Endothelial cell of umbilical vein (primary cell): ENCODE measurements around the gene H19. TPM values are rescaled to one million over a fixed set of nuclear protein-coding genes. Genes with fewer than 3 reads are reported as not detected.

Source experiments
- BruUV-seq: library from RNA; stranded (reverse); fragments of 400-500 nt; replicated peaks from 2 replicates; lab custom pipeline; 2021; lab: Mats Ljungman, UMichigan
- CTCF ChIA-PET: fragments of 300-600, 350-600 bp; sonication (Branson Sonifier 250); formaldehyde crosslinking; loops from one replicate; lab custom pipeline; 2021; ENCODE audit warnings: antibody characterized with exemption, inconsistent platforms; lab: Charles Lee
- POLR2A ChIA-PET: fragments of 300-600, 350-600 bp; sonication (Branson Sonifier 250); formaldehyde crosslinking; loops from one replicate; lab custom pipeline; 2021; ENCODE audit warnings: antibody characterized with exemption, inconsistent platforms; lab: Charles Lee
- DNase-seq: peaks from one replicate; pipeline ENCODE4 v3.0.0-alpha.2; 2011; ENCODE audit warnings: low read depth, low spot score
- FAIRE-seq: peaks from 2 replicates; lab custom pipeline; 2011; peaks lifted over from hg19 to GRCh38; lab: Jason Lieb, UNC
- H2AFZ ChIP-seq: 2 replicates; pipeline ENCODE4 v1.6.0; 2012; ENCODE audit warnings: low read depth, low read length, control low read depth, inconsistent platforms
- H3K27ac ChIP-seq: 2 replicates; pipeline ENCODE4 v1.5.1; 2011; ENCODE audit warnings: low read depth, mild to moderate bottlenecking, control low read depth, low read length, moderate library complexity; ENCODE audit not compliant: insufficient read depth
- H3K27me3 ChIP-seq, 2 experiments: 2 replicates each; pipeline versions ENCODE4 v1.6.0 to v1.6.1; 2011; ENCODE audit warnings: low read length in 2 of 2, mixed read lengths in 1 of 2; ENCODE audit not compliant: control insufficient read depth in 2 of 2, insufficient read depth in 2 of 2
- H3K36me3 ChIP-seq, 2 experiments: 2 replicates in 1 of 2; 3 replicates in 1 of 2; pipeline ENCODE4 v1.5.1; 2011; ENCODE audit warnings: low read length in 2 of 2, mild to moderate bottlenecking in 1 of 2, moderate library complexity in 1 of 2; ENCODE audit not compliant: control insufficient read depth in 2 of 2, insufficient read depth in 2 of 2; ENCODE audit errors: extremely low read depth in 1 of 2
- H3K4me1 ChIP-seq: 3 replicates; pipeline ENCODE4 v1.5.1; 2011; ENCODE audit warnings: mild to moderate bottlenecking, low read length; ENCODE audit not compliant: control insufficient read depth, insufficient read depth; ENCODE audit errors: extremely low read depth
- H3K4me2 ChIP-seq: 2 replicates; pipeline ENCODE4 v1.6.1; 2011; ENCODE audit warnings: low read length, control low read depth, mixed read lengths; ENCODE audit not compliant: insufficient read depth
- H3K4me3 ChIP-seq, 3 experiments: fragments of 200-600 bp in 1 of 3; sonication (generic), shearing (Covaris generic) in 1 of 3; replicated peaks in 1 of 3; 2 replicates each; pipeline ENCODE4 v1.5.1; 2011 to 2016; ENCODE audit warnings: control low read depth in 3 of 3, low read length in 3 of 3, mild to moderate bottlenecking in 2 of 3, inconsistent platforms in 1 of 3, low read depth in 1 of 3, moderate library complexity in 1 of 3; ENCODE audit not compliant: insufficient read depth in 1 of 3
- H3K79me2 ChIP-seq: 2 replicates; pipeline ENCODE4 v1.6.0; 2012; ENCODE audit warnings: low read length, inconsistent platforms; ENCODE audit not compliant: control insufficient read depth, insufficient read depth
- H3K9ac ChIP-seq: replicated peaks from 2 replicates; pipeline ENCODE3; 2011; ENCODE audit warnings: low read length, control low read depth; ENCODE audit not compliant: insufficient read depth; ENCODE audit errors: extremely low read depth
- H3K9me1 ChIP-seq: replicated peaks from 3 replicates; pipeline ENCODE4 v1.6.0; 2011; ENCODE audit warnings: mild to moderate bottlenecking, low read length; ENCODE audit not compliant: control insufficient read depth, insufficient read depth; ENCODE audit errors: extremely low read depth
- H3K9me3 ChIP-seq: replicated peaks from 2 replicates; pipeline ENCODE4 v1.5.1; 2012; ENCODE audit warnings: low read length, inconsistent platforms; ENCODE audit not compliant: control insufficient read depth, insufficient read depth
- H4K20me1 ChIP-seq: replicated peaks from 2 replicates; pipeline ENCODE3; 2011; ENCODE audit warnings: mild to moderate bottlenecking, low read length; ENCODE audit not compliant: control insufficient read depth, insufficient read depth; ENCODE audit errors: extremely low read depth
- CTCF ChIP-seq, 2 donors: IDR thresholded peaks; 1 replicate in 1 of 2; 2 replicates in 1 of 2; pipeline ENCODE4 v1.5.1; 2011; ENCODE audit warnings: low read length in 2 of 2, mild to moderate bottlenecking in 2 of 2, moderate library complexity in 2 of 2, control low read depth in 1 of 2, inconsistent platforms in 1 of 2, low read depth in 1 of 2; ENCODE audit not compliant: insufficient read depth in 1 of 2; ENCODE audit errors: extremely low read depth in 1 of 2
- EZH2 ChIP-seq: IDR thresholded peaks from 2 replicates; pipeline ENCODE4 v1.6.1; 2012; ENCODE audit warnings: borderline replicate concordance, low read depth, mild to moderate bottlenecking, moderate library complexity, low read length, inconsistent platforms; ENCODE audit not compliant: severe bottlenecking
- FOS ChIP-seq: IDR thresholded peaks from 2 replicates; pipeline ENCODE4 v1.6.1; 2011; ENCODE audit warnings: mild to moderate bottlenecking, low read length, moderate library complexity, borderline replicate concordance; ENCODE audit not compliant: insufficient read depth
- GATA2 ChIP-seq: IDR thresholded peaks from 2 replicates; pipeline ENCODE4 v1.7.0; 2011; ENCODE audit warnings: low read depth, mild to moderate bottlenecking, moderate library complexity, mixed read lengths, low read length; ENCODE audit not compliant: insufficient read length, insufficient read depth
- JUN ChIP-seq: IDR thresholded peaks from 2 replicates; pipeline ENCODE4 v1.6.1; 2011; ENCODE audit warnings: borderline replicate concordance, low read depth; ENCODE audit not compliant: insufficient read length, insufficient read depth
- MYC ChIP-seq: IDR thresholded peaks from one replicate; pipeline ENCODE4 v1.6.1; 2011; ENCODE audit warnings: mild to moderate bottlenecking, low read depth, low read length
- POLR2A ChIP-seq: IDR thresholded peaks from 2 replicates; pipeline ENCODE4 v1.6.1; 2012; ENCODE audit warnings: low read depth, mild to moderate bottlenecking, control low read depth, low read length
- POLR2AphosphoS5 ChIP-seq: IDR thresholded peaks from 2 replicates; pipeline ENCODE4 v1.6.1; 2012; ENCODE audit warnings: low read depth, mild to moderate bottlenecking, control low read depth, low read length, moderate library complexity; ENCODE audit not compliant: insufficient read depth
- dilution Hi-C: fragments of 300-500 bp; cut with MboI; formaldehyde crosslinking; loops from one replicate; pipeline ENCODE4 v1.15.0; 2019; ENCODE audit warnings: low sequenced_read_pairs; ENCODE audit not compliant: extremely low pct_ligation_motif_present
- intact Hi-C: fragments of 100-400 bp; cut with micrococcal nuclease; formaldehyde crosslinking; loops from one replicate; pipeline ENCODE4 v1.10.0; 2022
- polyA plus RNA-seq, 4 experiments: library from polyadenylated mRNA; depleted of rRNA in 3 of 4; stranded (reverse) in 3 of 4; unstranded in 1 of 4; fragments of >200 nt; gene quantifications; 2 replicates each; pipeline versions ENCODE4 v1.2.1 to v1.2.3, GENCODE V29; 2011 to 2012; ENCODE audit warnings: missing spikeins in 1 of 4
- total RNA-seq: library from RNA; stranded (reverse); gene quantifications from 2 replicates; pipeline ENCODE4 v1.2.3, GENCODE V29; 2021
- TF ChIP-seq, protein P1 (sequence below): IDR thresholded peaks from 2 replicates; pipeline ENCODE4 v1.6.1; 2011; ENCODE audit not compliant: insufficient read depth, insufficient read length

H19 gene
- total and polyA plus RNA-seq, 2 donors (not counting 3 experiments of a cell fraction or from before 2014, with no cell fraction given): 0.21 to 3.2 TPM

DNA sequence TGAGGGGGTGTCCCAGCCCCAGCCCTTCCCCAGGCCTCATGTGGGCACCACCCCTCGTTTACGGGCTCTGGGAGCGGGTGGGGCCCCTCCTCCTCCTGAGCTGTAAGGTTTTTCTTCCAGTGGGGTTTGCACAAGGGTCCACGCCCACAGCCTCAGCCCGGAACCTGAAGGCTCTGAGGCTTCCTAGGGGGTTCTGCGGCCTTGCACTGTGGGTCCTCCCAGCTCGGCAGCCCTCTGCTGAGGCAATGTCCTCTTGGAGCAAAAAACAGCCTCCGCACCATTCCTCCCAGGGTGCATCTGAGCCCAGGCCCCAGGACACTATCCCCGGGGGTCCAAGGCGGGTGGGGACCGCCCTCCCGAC, 14.1 kb downstream of the H19 start:
- no peaks in the 10 kb centered on the region for H3K9me1 ChIP-seq
- ChIA-PET POLR2A (no interaction called here), CTCF (interaction anchor here (1.3 kb wide), 1 partner anchor 101 kb away, joined by 4 read pairs; no protein-coding TSS in a partner anchor)
- dilution Hi-C loops (no loop called here), intact Hi-C loops (no loop called here)
- no peak overlapping the region for H3K9ac ChIP-seq
- H3K27ac ChIP-seq: no peak overlapping the region
- TF ChIP-seq MYC (no peak), EZH2 (no peak), GATA2 (no peak)
- no peak overlapping the region for H3K4me2 ChIP-seq
- DNase-seq (no peak), FAIRE-seq (no peak)
- H3K36me3 ChIP-seq: no peaks in the 10 kb centered on the region
- BruUV-seq: no TSS peak
- H3K9me3 ChIP-seq: no peaks in the 10 kb centered on the region
- H3K79me2 ChIP-seq: no peaks in the 10 kb centered on the region
- no peaks in the 10 kb centered on the region for H3K27me3 ChIP-seq
- H2AFZ ChIP-seq: no peak overlapping the region
- H3K4me1 ChIP-seq: no peaks in the 10 kb centered on the region
- H4K20me1 ChIP-seq: no peaks in the 10 kb centered on the region
- H3K4me3 ChIP-seq: no peak overlapping the region

DNA sequence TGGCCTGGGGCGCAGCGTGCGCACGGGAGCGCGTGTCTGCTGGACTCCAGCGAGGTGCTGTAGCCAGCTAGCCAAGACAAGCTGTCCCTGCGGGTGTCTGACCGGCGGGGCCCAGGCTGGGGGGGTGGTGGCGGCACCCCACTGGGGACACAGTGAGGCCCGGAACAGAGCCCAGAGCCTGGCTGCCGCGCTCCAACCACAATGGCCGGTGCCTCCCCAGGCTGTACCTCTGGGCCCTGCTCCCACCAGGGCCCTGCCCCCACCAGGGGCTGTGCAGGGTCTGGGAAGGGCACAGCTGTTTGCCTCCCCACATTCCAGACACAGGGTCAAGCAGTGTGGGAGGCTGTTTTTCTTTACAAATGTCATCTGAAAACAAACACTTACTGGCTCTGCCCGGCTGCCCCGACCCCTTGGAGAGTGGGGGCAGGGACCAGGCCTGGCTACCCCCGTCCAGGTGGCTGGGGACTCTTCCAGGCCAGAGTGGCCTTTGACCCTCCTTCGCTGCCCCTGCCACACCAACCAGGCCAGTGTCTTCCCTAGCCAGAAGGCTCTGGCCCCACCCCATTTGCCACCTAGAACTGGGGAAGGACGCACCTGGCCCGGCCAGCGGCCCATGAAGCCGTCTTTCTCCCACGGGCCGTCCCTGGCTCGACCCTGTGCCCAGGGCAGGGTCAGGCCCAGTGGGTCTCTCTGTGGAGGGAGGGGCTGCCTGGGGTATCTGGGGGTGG, 14.6 kb downstream of the H19 start:
- dilution Hi-C loops: no loop called here
- ChIA-PET POLR2A (no interaction called here), CTCF (interaction anchor here (1.3 kb wide), 1 partner anchor 101 kb away, joined by 4 read pairs; no protein-coding TSS in a partner anchor)
- no peaks in the 10 kb centered on the region for H3K4me1 ChIP-seq
- H3K9me3 ChIP-seq: no peaks in the 10 kb centered on the region
- H4K20me1 ChIP-seq: no peaks in the 10 kb centered on the region
- H3K4me2 ChIP-seq: no peak overlapping the region
- DNase-seq (no peak), FAIRE-seq (no peak)
- H3K9ac ChIP-seq: no peak overlapping the region
- intact Hi-C loops: no loop called here
- H3K27ac ChIP-seq: no peak overlapping the region
- no peaks in the 10 kb centered on the region for H3K9me1 ChIP-seq
- no peak for TF ChIP-seq POLR2AphosphoS5
- no peak for TF ChIP-seq POLR2A
- TF ChIP-seq CTCF (IDR thresholded peaks at IDR 0.05; ENCODE audit: extremely low read depth in 1 of 2, insufficient read depth in 1 of 2, low read depth in 1 of 2, low read length in 2 of 2): no peak
- no peak for TF ChIP-seq EZH2
- TF ChIP-seq, protein P1, sequence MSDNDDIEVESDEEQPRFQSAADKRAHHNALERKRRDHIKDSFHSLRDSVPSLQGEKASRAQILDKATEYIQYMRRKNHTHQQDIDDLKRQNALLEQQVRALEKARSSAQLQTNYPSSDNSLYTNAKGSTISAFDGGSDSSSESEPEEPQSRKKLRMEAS: no peak
- no peak for TF ChIP-seq MYC
- no peak for TF ChIP-seq GATA2
- no peak for TF ChIP-seq FOS
- no peak for TF ChIP-seq JUN
- H2AFZ ChIP-seq: no peak overlapping the region
- H3K79me2 ChIP-seq: no peaks in the 10 kb centered on the region
- BruUV-seq: no TSS peak
- no peaks in the 10 kb centered on the region for H3K27me3 ChIP-seq
- no peak overlapping the region for H3K4me3 ChIP-seq
- no peaks in the 10 kb centered on the region for H3K36me3 ChIP-seq
